Measurements from ENCODE around the gene TANGO2. TPM values are rescaled to one million over a fixed set of nuclear protein-coding genes. Genes with fewer than 3 reads are reported as not detected.

Gene TANGO2
- total and polyA plus RNA-seq, 9 of the 15 experiments (the other 6 are each of a cell fraction or from before 2014, with no cell fraction given), result 15.5 to 94.9 (median 70.1) TPM

DNA sequence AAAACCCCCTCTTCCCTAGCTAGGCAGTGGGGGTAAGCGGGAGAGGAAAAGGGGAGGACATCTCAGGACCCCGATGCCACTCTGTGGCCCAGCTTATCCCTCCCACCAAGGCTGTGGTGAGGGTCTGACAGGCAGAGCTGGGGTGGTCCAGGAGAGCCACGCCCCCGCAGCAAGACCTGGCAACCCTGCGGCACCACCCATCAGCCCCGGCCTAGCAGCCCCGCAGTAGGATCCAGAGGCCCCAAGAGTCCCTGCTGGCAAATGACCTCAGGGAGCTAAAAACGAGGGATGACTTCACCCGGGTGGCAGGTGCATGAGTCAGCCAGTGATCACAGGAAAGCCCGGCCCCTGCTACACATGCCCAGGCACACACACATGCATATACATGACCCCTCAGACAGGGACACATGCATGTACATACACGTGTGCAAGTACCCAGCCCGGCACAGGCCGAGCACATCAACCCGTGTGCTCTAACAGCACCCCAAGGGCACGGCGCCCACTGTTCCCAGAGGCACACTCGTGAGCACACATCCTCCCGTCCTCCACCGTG, 36.6 kb upstream of the TANGO2 start (continued):
- no peak; the same call in 1 of the 2 replicates for TF ChIP-seq PHF8 (IDR thresholded peaks at IDR 0.05; ENCODE audit: borderline replicate concordance, low read length)
- peak in 1 of 3 experiments; percentile 8 for TF ChIP-seq YY1 (IDR thresholded peaks at IDR 0.05; ENCODE audit: borderline replicate concordance in 1 of 3, control insufficient read depth in 1 of 3, extremely low read depth in 1 of 3, insufficient read depth in 3 of 3, insufficient read length in 1 of 3, insufficient replicate concordance in 2 of 3, low read depth in 1 of 3, low read length in 2 of 3)
- peak; percentile 100 for TF ChIP-seq JUN (IDR thresholded peaks at IDR 0.05; ENCODE audit: borderline replicate concordance, low read depth, low read length)
- no peak for TF ChIP-seq JUN (CRISPR knock-in tag; IDR thresholded peaks at IDR 0.05; ENCODE audit: borderline replicate concordance)
- peak; percentile 51 for TF ChIP-seq NEUROD1 (IDR thresholded peaks at IDR 0.05; ENCODE audit: borderline replicate concordance, low read depth, low read length, partially characterized antibody)
- TF ChIP-seq ZNF239 (CRISPR knock-in tag; IDR thresholded peaks at IDR 0.05), result no peak
- peak; percentile 53; the same call in 1 of the 2 replicates for TF ChIP-seq SMARCC2 (IDR thresholded peaks at IDR 0.05; ENCODE audit: low read depth)
- TF ChIP-seq, protein P1, sequence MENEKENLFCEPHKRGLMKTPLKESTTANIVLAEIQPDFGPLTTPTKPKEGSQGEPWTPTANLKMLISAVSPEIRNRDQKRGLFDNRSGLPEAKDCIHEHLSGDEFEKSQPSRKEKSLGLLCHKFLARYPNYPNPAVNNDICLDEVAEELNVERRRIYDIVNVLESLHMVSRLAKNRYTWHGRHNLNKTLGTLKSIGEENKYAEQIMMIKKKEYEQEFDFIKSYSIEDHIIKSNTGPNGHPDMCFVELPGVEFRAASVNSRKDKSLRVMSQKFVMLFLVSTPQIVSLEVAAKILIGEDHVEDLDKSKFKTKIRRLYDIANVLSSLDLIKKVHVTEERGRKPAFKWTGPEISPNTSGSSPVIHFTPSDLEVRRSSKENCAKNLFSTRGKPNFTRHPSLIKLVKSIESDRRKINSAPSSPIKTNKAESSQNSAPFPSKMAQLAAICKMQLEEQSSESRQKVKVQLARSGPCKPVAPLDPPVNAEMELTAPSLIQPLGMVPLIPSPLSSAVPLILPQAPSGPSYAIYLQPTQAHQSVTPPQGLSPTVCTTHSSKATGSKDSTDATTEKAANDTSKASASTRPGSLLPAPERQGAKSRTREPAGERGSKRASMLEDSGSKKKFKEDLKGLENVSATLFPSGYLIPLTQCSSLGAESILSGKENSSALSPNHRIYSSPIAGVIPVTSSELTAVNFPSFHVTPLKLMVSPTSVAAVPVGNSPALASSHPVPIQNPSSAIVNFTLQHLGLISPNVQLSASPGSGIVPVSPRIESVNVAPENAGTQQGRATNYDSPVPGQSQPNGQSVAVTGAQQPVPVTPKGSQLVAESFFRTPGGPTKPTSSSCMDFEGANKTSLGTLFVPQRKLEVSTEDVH (IDR thresholded peaks at IDR 0.05; ENCODE audit: low read depth, partially characterized antibody), result no peak
- 0 out of 2 replicates have a peak, but pooled peaks have one; percentile 30 for TF ChIP-seq E2F1 (CRISPR knock-in tag; IDR thresholded peaks at IDR 0.05)
- TF ChIP-seq, protein P2, sequence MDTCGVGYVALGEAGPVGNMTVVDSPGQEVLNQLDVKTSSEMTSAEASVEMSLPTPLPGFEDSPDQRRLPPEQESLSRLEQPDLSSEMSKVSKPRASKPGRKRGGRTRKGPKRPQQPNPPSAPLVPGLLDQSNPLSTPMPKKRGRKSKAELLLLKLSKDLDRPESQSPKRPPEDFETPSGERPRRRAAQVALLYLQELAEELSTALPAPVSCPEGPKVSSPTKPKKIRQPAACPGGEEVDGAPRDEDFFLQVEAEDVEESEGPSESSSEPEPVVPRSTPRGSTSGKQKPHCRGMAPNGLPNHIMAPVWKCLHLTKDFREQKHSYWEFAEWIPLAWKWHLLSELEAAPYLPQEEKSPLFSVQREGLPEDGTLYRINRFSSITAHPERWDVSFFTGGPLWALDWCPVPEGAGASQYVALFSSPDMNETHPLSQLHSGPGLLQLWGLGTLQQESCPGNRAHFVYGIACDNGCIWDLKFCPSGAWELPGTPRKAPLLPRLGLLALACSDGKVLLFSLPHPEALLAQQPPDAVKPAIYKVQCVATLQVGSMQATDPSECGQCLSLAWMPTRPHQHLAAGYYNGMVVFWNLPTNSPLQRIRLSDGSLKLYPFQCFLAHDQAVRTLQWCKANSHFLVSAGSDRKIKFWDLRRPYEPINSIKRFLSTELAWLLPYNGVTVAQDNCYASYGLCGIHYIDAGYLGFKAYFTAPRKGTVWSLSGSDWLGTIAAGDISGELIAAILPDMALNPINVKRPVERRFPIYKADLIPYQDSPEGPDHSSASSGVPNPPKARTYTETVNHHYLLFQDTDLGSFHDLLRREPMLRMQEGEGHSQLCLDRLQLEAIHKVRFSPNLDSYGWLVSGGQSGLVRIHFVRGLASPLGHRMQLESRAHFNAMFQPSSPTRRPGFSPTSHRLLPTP (IDR thresholded peaks at IDR 0.05; ENCODE audit: borderline replicate concordance, extremely low read depth, insufficient read length), result no peak
- TF ChIP-seq BHLHE40 (IDR thresholded peaks at IDR 0.05; ENCODE audit: low read length), result peak; percentile 52; the same call in 1 of the 2 replicates
- 0 out of 2 replicates have a peak, but pooled peaks have one; percentile 1 for TF ChIP-seq PRMT5 (CRISPR knock-in tag; IDR thresholded peaks at IDR 0.05)
- 0 out of 4 replicates have a peak, but pooled peaks of 1 of the 2 experiments have one; percentile 53 for TF ChIP-seq SRF (CRISPR knock-in tag; IDR thresholded peaks at IDR 0.05)
- TF ChIP-seq, protein P3, sequence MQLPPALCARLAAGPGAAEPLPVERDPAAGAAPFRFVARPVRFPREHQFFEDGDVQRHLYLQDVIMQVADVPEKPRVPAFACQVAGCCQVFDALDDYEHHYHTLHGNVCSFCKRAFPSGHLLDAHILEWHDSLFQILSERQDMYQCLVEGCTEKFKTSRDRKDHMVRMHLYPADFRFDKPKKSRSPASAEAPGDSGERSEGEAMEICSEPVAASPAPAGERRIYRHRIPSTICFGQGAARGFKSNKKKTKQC (CRISPR knock-in tag; IDR thresholded peaks at IDR 0.05), result no peak
- 0 out of 4 replicates have a peak, but pooled peaks of 1 of the 2 experiments have one; percentile 32 for TF ChIP-seq MLX (CRISPR knock-in tag; conservative IDR thresholded peaks at IDR 0.05)
- 0 out of 2 replicates have a peak, but pooled peaks have one; percentile 44 for TF ChIP-seq MTF1 (CRISPR knock-in tag; IDR thresholded peaks at IDR 0.05; ENCODE audit: borderline replicate concordance)
- TF ChIP-seq RBFOX2 (IDR thresholded peaks at IDR 0.05; ENCODE audit: low read depth, low read length), result peak; percentile 38

Data from K562 (cell line).